ENCODE measurements around the gene ARHGAP25. TPM values are rescaled to one million over a fixed set of nuclear protein-coding genes. Genes with fewer than 3 reads are reported as not detected.
"Not testable (repeated sequence)": the region's sequence is repeated elsewhere in the genome, so short reads cannot be mapped to it uniquely, and the experiment has no call there.

ARHGAP25 gene
- total RNA-seq, 3 donors from 2014 or later, result 3.1 to 8.8 (median 8.2) TPM

- H3K36me3 ChIP-seq (ENCODE audit: low read depth), result no peaks in the 10 kb centered on the region
- no peak for TF ChIP-seq CTCF (IDR thresholded peaks at IDR 0.05)
- no peaks in the 10 kb centered on the region for H3K9me3 ChIP-seq
- H3K4me1 ChIP-seq (ENCODE audit: low read depth), result no peaks in the 10 kb centered on the region
- no peak overlapping the region for H3K4me3 ChIP-seq
- ATAC-seq (no peak), DNase-seq (no peak)
- intact Hi-C loops (cut with DNase I, micrococcal nuclease), result no loop called here
Observed at GRCh38 chr2:68799140-68800026, 64.8 kb downstream of the ARHGAP25 start.

GRCh38 chr2:68800027-68800401 is 65.4 kb downstream of the ARHGAP25 start:
- no peak for DNase-seq
- ATAC-seq, result no peak
- intact Hi-C loops (cut with DNase I, micrococcal nuclease), result no loop called here
- H3K36me3 ChIP-seq (ENCODE audit: low read depth), result no peaks in the 10 kb centered on the region
- no peaks in the 10 kb centered on the region for H3K4me1 ChIP-seq (ENCODE audit: low read depth)
- H3K9me3 ChIP-seq, result no peaks in the 10 kb centered on the region
- no peak for TF ChIP-seq CTCF (IDR thresholded peaks at IDR 0.05)
- H3K4me3 ChIP-seq, result no peak overlapping the region

GRCh38 chr2:68800517-68800916 is 65.9 kb downstream of the ARHGAP25 start:
- H3K9me3 ChIP-seq, result no peaks in the 10 kb centered on the region
- no peaks in the 10 kb centered on the region for H3K4me1 ChIP-seq (ENCODE audit: low read depth)
- no peak for DNase-seq
- no peak for TF ChIP-seq CTCF (IDR thresholded peaks at IDR 0.05)
- ATAC-seq, result no peak
- H3K36me3 ChIP-seq (ENCODE audit: low read depth), result no peaks in the 10 kb centered on the region
- no peak overlapping the region for H3K4me3 ChIP-seq
- intact Hi-C loops (cut with DNase I, micrococcal nuclease), result no loop called here

- H3K36me3 ChIP-seq (ENCODE audit: low read depth); H3K4me3 ChIP-seq; intact Hi-C loops (cut with DNase I, micrococcal nuclease); H3K9me3 ChIP-seq; ATAC-seq; DNase-seq; H3K4me1 ChIP-seq (ENCODE audit: low read depth): not testable (repeated sequence)
Observed at GRCh38 chr2:68802161-68802560, 67.5 kb downstream of the ARHGAP25 start.

GRCh38 chr2:68805025-68805424 is 70.4 kb downstream of the ARHGAP25 start:
- no peak overlapping the region for H3K4me3 ChIP-seq
- no peaks in the 10 kb centered on the region for H3K9me3 ChIP-seq
- no peaks in the 10 kb centered on the region for H3K36me3 ChIP-seq (ENCODE audit: low read depth)
- no peak for ATAC-seq
- intact Hi-C loops (cut with DNase I, micrococcal nuclease), result no loop called here
- TF ChIP-seq CTCF (IDR thresholded peaks at IDR 0.05), result no peak
- no peaks in the 10 kb centered on the region for H3K4me1 ChIP-seq (ENCODE audit: low read depth)
- no peak for DNase-seq

- Histone ChIP-seq H3K9me3 (no peaks in the 10 kb centered on the region), H3K4me3 (no peak overlapping the region), H3K4me1 (ENCODE audit: low read depth) (no peaks in the 10 kb centered on the region), H3K36me3 (ENCODE audit: low read depth) (no peaks in the 10 kb centered on the region)
- intact Hi-C loops (cut with DNase I, micrococcal nuclease), result no loop called here
- DNase-seq (no peak), ATAC-seq (no peak)
- TF ChIP-seq CTCF (IDR thresholded peaks at IDR 0.05), result no peak
Observed at GRCh38 chr2:68806511-68807109, 72.0 kb downstream of the ARHGAP25 start.

Data from mucosa of descending colon (tissue), 3 donors.